ENCODE data around the gene LDLRAD3.

Gene LDLRAD3

DNA sequence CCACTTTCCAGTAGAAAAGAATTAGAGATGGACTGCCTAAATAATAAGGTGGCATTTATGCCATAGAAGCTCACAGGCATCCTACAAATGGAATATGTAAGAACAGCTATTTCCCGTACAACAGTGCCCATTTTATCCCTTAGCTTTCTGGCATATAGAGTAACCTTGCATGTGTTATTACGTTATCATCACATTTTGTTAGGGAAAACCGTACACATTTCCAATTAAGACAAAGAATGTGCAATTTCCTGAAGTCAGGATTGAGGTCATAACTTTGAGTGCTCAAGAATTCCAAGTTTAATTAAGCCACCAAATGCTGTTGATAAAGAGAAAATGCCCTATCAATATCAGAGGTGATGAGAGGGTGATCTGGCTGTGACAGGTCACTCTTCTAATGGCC lies 58.9 kb downstream of the LDLRAD3 start:
- no peak for TF ChIP-seq ZFX (IDR thresholded peaks at IDR 0.05; ENCODE audit: borderline replicate concordance)
- TF ChIP-seq CTCF (IDR thresholded peaks at IDR 0.05) = no peak
- H3K27ac ChIP-seq = no peak overlapping the region

- H3K27ac ChIP-seq = no peak overlapping the region
- TF ChIP-seq CTCF (IDR thresholded peaks at IDR 0.05) (no peak), ZFX (IDR thresholded peaks at IDR 0.05; ENCODE audit: borderline replicate concordance) (no peak)
Observed at GRCh38 chr11:36006556-36006955, 62.7 kb downstream of the LDLRAD3 start.

DNA sequence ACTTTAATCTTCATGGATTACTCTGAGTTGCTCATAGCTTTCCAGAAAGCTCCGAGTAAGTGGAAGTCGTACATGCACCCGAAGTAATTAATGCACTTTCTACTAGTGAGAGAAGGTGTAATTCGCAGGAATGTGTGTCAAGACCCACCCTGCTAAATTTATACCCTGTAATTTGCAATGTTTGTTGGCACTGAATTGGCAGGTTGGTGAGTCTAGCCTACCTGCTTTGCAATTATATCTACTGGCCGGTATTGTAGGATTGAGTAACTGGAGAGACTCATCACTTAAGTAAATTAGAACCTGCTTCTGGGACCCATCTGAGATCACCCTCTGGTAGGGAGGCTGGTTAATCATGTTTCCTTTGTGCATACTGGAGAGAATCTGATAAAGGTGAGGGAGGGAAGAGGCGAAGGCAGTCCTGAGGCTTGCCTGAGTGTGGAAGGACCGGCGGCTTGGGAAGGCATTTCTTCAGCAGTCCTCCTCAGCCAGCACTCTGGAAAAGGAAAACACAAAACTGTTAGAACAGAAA lies 63.3 kb downstream of the LDLRAD3 start:
- H3K27ac ChIP-seq = no peak overlapping the region
- TF ChIP-seq ZFX (IDR thresholded peaks at IDR 0.05; ENCODE audit: borderline replicate concordance) = no peak
- TF ChIP-seq CTCF (IDR thresholded peaks at IDR 0.05) = no peak

DNA sequence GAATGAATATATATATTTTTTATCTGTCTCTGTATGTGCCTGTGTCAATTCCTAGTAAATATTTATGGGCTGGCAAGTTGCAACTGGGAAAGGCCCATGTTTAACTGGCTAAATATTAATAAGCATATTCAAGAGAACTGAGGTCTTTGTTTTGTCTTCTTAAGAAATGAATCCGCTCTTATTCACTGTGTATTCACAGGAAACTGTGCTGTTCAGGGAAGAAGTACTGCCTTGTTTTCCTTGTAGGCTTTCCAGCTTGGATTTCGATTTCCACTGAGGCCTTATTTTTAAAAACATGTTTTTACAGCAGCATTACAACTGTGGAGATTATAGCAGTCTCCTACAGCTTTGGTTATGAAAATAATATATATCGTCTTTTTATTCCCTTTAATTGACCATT lies 64.7 kb downstream of the LDLRAD3 start:
- H3K27ac ChIP-seq = no peak overlapping the region
- TF ChIP-seq CTCF (IDR thresholded peaks at IDR 0.05) (no peak), ZFX (IDR thresholded peaks at IDR 0.05; ENCODE audit: borderline replicate concordance) (no peak)

- no peak for TF ChIP-seq CTCF (IDR thresholded peaks at IDR 0.05)
- no peak for TF ChIP-seq ZFX (IDR thresholded peaks at IDR 0.05; ENCODE audit: borderline replicate concordance)
- no peak overlapping the region for H3K27ac ChIP-seq
Observed at GRCh38 chr11:36009473-36009872, 65.6 kb downstream of the LDLRAD3 start.

DNA sequence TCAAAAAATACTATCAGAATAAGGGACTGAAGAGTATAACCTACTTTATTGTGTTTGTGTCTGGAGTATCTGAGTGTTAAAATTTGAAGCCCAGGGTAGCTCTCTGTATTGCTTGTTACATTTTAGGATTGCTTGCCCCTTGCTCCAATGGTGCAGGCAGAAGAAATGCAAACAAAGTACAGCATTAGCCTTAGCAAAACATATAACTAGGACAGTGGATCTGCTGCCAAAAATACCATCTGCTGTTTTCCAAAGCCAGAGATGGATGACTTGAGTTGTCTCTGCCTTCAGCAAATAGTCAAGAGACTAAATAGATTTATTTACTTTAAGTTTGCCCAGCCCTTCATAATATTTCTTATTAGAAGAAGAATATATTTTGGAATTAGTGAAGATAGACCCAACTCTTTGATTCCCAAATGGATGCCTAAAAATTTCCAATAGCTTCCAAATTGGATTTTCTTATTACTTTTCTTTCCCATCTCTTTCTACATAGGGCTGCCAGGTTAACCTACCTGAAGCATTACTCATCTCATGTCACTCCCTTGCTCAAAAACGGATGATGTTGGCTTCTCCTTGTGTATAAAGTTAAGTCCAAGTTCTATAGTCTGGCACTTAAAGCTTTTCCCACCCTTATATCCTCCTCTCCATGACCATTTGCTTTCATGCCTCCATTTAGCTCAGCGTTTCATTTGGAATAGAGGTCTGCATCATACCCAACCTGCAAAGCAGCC lies 66.3 kb downstream of the LDLRAD3 start:
- H3K27ac ChIP-seq = no peak overlapping the region
- no peak for TF ChIP-seq ZFX (IDR thresholded peaks at IDR 0.05; ENCODE audit: borderline replicate concordance)

DNA sequence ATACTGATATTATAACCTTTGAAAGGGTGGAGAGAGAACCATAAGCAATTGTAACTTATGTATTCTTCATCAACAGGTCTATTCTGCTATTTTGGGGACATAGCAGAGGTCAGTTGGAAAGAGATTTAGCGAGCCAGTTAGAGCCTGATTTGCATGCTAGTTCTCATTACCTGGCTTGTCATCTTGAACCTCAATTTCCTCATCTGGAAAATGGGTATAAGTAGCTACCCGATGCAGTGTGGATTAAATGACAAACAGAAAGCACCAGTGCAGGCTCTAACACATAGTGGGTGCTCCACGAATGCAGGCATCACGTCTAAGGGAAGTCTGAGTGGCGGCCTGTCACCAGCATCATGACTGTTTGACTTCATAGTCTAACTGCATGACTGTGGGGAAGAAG lies 67.7 kb downstream of the LDLRAD3 start:
- no peak overlapping the region for H3K27ac ChIP-seq
- TF ChIP-seq ZFX (IDR thresholded peaks at IDR 0.05; ENCODE audit: borderline replicate concordance) (no peak), CTCF (IDR thresholded peaks at IDR 0.05) (no peak)

Data from 22Rv1 (cell line).